Erythroblast (primary cell): ENCODE measurements around the gene TCP11.

Source experiments
- GATA1 ChIP-seq: IDR thresholded peaks from 2 replicates; pipeline ENCODE4 v1.6.1; 2011; ENCODE audit warnings: low read depth, mild to moderate bottlenecking, control low read depth, low read length, moderate library complexity
- POLR2A ChIP-seq: IDR thresholded peaks from 2 replicates; pipeline ENCODE4 v1.6.1; 2011; ENCODE audit warnings: mild to moderate bottlenecking, low read length

- TF ChIP-seq POLR2A (no peak), GATA1 (no peak)
Observed at GRCh38 chr6:35073211-35073610, 67.9 kb downstream of the TCP11 start.
